A549 (cell line): ENCODE data around the gene CERKL. TPM values are rescaled to one million over a fixed set of nuclear protein-coding genes. Genes with fewer than 3 reads are reported as not detected.

ENCODE experiments used
- ATAC-seq, 2 experiments: fragments of 200-7000 bp in 1 of 2; fragments of >200 bp in 1 of 2; cut with Nextera tagmentation in 1 of 2; cut with Tn5 transposase in 1 of 2; 3 replicates each; pipeline versions ENCODE4 v1.8.0 to v1.9.1; 2018 to 2020; ENCODE audit warnings: mild to moderate bottlenecking in 1 of 2, moderate library complexity in 1 of 2
- CTCF ChIA-PET: fragments of 300-600 bp; sonication (Branson Sonifier 250); formaldehyde crosslinking; extraction: SDS; loops from one replicate; lab custom pipeline; 2021; ENCODE audit warnings: antibody characterized with exemption, inconsistent platforms; lab: Yijun Ruan, JAX
- POLR2A ChIA-PET: fragments of 350-600 bp; formaldehyde crosslinking; extraction: SDS; loops from one replicate; lab custom pipeline; 2021; ENCODE audit warnings: antibody characterized with exemption, inconsistent platforms; lab: Yijun Ruan, JAX
- DNase-seq, 2 experiments: peaks; one replicate each; pipeline versions ENCODE4 v3.0.0 to v3.0.0-alpha.2; 2011 to 2016; ENCODE audit warnings: low read depth in 1 of 2, low spot score in 1 of 2
- FAIRE-seq: peaks from 2 replicates; lab custom pipeline; 2011; peaks lifted over from hg19 to GRCh38; lab: Jason Lieb, UNC
- H3K27ac ChIP-seq, 2 experiments: fragments of >200 bp; sonication (Bioruptor Twin); formaldehyde crosslinking; 3 replicates each; pipeline ENCODE4 v1.5.1; 2016 to 2017
- H3K4me1 ChIP-seq: fragments of >200 bp; sonication (Bioruptor Twin); formaldehyde crosslinking; 3 replicates; pipeline ENCODE4 v1.6.1; 2016
- H3K4me2 ChIP-seq: fragments of >200 bp; sonication (Bioruptor Twin); formaldehyde crosslinking; 3 replicates; pipeline ENCODE4 v1.6.1; 2016
- H3K4me3 ChIP-seq: fragments of >200 bp; sonication (Bioruptor Twin); formaldehyde crosslinking; 3 replicates; pipeline ENCODE4 v1.5.1; 2016
- H3K9me3 ChIP-seq: fragments of >200 bp; sonication (Bioruptor Twin); formaldehyde crosslinking; 3 replicates; pipeline ENCODE4 v1.6.1; 2016
- BHLHE40 ChIP-seq: IDR thresholded peaks from 2 replicates; pipeline ENCODE4 v1.6.1; 2012; ENCODE audit warnings: low read depth, low read length, inconsistent platforms
- CBX8 ChIP-seq: fragments of 200-600 bp; sonication (generic); IDR thresholded peaks from 2 replicates; pipeline ENCODE4 v1.6.1; 2016
- CHD2 ChIP-seq: fragments of 150-350 bp; IDR thresholded peaks from 2 replicates; pipeline ENCODE4 v1.6.1; 2014; ENCODE audit warnings: low read length; ENCODE audit not compliant: partially characterized antibody
- EHMT2 ChIP-seq: fragments of 200-600 bp; sonication (generic); IDR thresholded peaks from 2 replicates; pipeline ENCODE4 v1.6.1; 2016; ENCODE audit warnings: antibody characterized with exemption, low read depth, mild to moderate bottlenecking, moderate library complexity
- FOSB ChIP-seq: fragments of 250-450 bp; sonication (Bioruptor Pico); IDR thresholded peaks from 2 replicates; pipeline ENCODE4 v1.5.0; 2020; ENCODE audit warnings: mild to moderate bottlenecking, moderate library complexity
- FOXS1 ChIP-seq: fragments of 250-450 bp; sonication (Bioruptor Pico); IDR thresholded peaks from 2 replicates; pipeline ENCODE4 v1.5.0; 2020; ENCODE audit warnings: mild to moderate bottlenecking, moderate library complexity
- GATA3 ChIP-seq: IDR thresholded peaks from 2 replicates; pipeline ENCODE4 v1.6.1; 2012; ENCODE audit warnings: borderline replicate concordance
- HEYL ChIP-seq: fragments of 250-450 bp; sonication (Bioruptor Pico); IDR thresholded peaks from 2 replicates; pipeline ENCODE4 v1.8.0; 2021; ENCODE audit warnings: mild to moderate bottlenecking, moderate library complexity
- HOXB13 ChIP-seq: fragments of 250-450 bp; sonication (Bioruptor Pico); IDR thresholded peaks from 2 replicates; pipeline ENCODE4 v1.5.0; 2020; ENCODE audit warnings: low read depth, mild to moderate bottlenecking, moderate library complexity
- HOXB5 ChIP-seq: fragments of 250-450 bp; sonication (Bioruptor Pico); IDR thresholded peaks from 2 replicates; pipeline ENCODE4 v1.5.0; 2020; ENCODE audit warnings: mild to moderate bottlenecking, moderate library complexity
- KDM1A ChIP-seq: fragments of 200-600 bp; sonication (generic); IDR thresholded peaks from 2 replicates; pipeline ENCODE4 v1.6.1; 2016; ENCODE audit warnings: low read depth, mild to moderate bottlenecking
- MYC ChIP-seq: IDR thresholded peaks from 2 replicates; pipeline ENCODE4 v1.6.1; 2012; ENCODE audit warnings: mild to moderate bottlenecking, inconsistent platforms, low read length, improper control_type of control experiment, borderline replicate concordance
- NFE2L2 ChIP-seq: fragments of 150-350 bp; conservative IDR thresholded peaks from 2 replicates; pipeline ENCODE4 v1.6.1; 2014; ENCODE audit warnings: low read length
- NPAS2 ChIP-seq: fragments of 250-450 bp; sonication (Bioruptor Pico); IDR thresholded peaks from 2 replicates; pipeline ENCODE4 v1.8.0; 2022; ENCODE audit warnings: mild to moderate bottlenecking, moderate library complexity, borderline replicate concordance
- RAD21 ChIP-seq, 2 experiments: fragments of >200 bp in 1 of 2; sonication (Bioruptor Twin) in 1 of 2; formaldehyde crosslinking in 1 of 2; IDR thresholded peaks in 1 of 2; conservative IDR thresholded peaks in 1 of 2; 2 replicates in 1 of 2; 3 replicates in 1 of 2; pipeline ENCODE4 v1.6.1; 2012 to 2018; ENCODE audit warnings: inconsistent platforms in 1 of 2
- RCOR1 ChIP-seq: fragments of 150-350 bp; IDR thresholded peaks from 2 replicates; pipeline ENCODE4 v1.6.1; 2014; ENCODE audit warnings: antibody characterized with exemption, low read length, low read depth
- TP53 ChIP-seq: fragments of 250-450 bp; sonication (Bioruptor Pico); IDR thresholded peaks from 2 replicates; pipeline ENCODE4 v1.5.0; 2021; ENCODE audit warnings: mild to moderate bottlenecking, moderate library complexity
- ZNF302 ChIP-seq: fragments of 250-450 bp; sonication (Bioruptor Pico); IDR thresholded peaks from 2 replicates; pipeline ENCODE4 v1.9.0; 2021; ENCODE audit warnings: inconsistent platforms, mild to moderate bottlenecking, moderate library complexity
- WGBS: methylation state at CpG from one replicate; pipeline ENCODE4 v1.1.6; 2017; ENCODE audit errors: missing lambda C conversion rate; 5-methylcytosine and 5-hydroxymethylcytosine counted together
- polyA plus RNA-seq, 4 experiments: library from polyadenylated mRNA; depleted of rRNA in 3 of 4; stranded (reverse); fragments of >200 nt; fragmentation: RNase III in 1 of 4; extraction: RNeasy Plus Mini Kit Qiagen cat#74134 plus additional on column Dnase treatment in 1 of 4; gene quantifications; 2 replicates in 3 of 4; 3 replicates in 1 of 4; pipeline ENCODE4 v1.2.3, GENCODE V29; 2011 to 2017
- TF ChIP-seq, protein P1 (sequence below): fragments of >200 bp; sonication (Bioruptor Twin); formaldehyde crosslinking; IDR thresholded peaks from 3 replicates; pipeline ENCODE4 v1.6.1; 2016
- TF ChIP-seq, protein P2 (sequence below): fragments of >200 bp; sonication (Bioruptor Twin); formaldehyde crosslinking; IDR thresholded peaks from 3 replicates; pipeline ENCODE4 v1.5.1; 2016

The CERKL gene
- polyA plus RNA-seq, 2 of the 4 experiments (the other 2 are of a cell fraction), result 0.30 to 0.85 TPM

DNA sequence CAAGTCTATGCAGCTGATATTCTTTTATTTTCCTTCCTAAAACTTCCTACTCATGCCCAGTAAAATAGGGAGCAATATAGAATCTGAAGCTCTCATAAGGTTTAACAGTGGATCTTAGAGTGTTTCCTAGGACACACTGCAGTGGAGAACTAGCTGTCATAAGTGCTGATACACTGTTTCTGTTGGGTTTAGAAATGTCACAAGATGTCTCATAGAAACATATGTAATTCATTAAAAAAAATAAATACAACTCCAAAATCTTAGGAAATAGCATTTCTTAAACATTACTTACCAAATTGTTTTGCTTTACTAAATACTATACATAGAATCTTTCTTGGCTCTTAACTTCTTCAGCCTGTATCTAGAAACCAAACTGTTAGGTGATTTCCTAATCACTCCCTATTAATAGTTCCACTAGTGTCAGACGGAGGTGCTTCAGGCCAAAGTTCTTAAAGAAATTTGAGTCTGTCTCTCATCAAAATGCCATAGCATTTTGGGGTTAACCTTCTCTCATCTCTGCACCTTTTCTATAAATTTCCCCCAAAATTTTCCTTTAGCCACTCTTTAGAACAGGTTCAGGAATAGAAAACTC, 93.7 kb downstream of the CERKL start (continued):
- no peak for TF ChIP-seq NFE2L2
- TF ChIP-seq HOXB5 (CRISPR knock-in tag), result no peak

DNA sequence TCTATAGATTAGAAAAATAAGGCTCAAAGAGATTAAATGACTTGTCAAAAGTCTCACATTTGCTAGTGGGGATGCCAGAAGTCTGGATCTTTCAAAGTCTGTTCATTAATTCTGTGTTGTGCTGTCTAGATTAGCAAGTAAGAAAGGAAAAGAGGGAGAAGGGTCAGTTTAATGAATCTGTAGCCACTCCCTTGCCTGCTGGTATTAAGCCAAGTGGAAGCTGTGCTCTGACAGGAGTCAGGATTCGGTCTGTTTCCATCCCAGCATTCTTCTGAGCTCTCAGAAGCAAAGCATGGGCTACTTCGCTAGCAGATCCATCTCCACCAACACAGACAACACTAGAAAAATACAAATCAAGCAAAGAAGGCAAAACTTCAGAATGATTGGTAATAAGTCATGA, 98.5 kb downstream of the CERKL start:
- no peak for ATAC-seq
- no peak for TF ChIP-seq FOXS1 (CRISPR knock-in tag)
- no peak for TF ChIP-seq KDM1A
- no peak overlapping the region for H3K4me3 ChIP-seq
- ChIA-PET CTCF (no interaction called here), POLR2A (no interaction called here)
- no peak for DNase-seq
- no peak overlapping the region for H3K4me2 ChIP-seq
- WGBS, result 11% methylated on average over 2 of the region's 2 CpGs
- H3K27ac ChIP-seq, result no peak overlapping the region
- no peaks in the 10 kb centered on the region for H3K4me1 ChIP-seq
- no peak for FAIRE-seq
- no peaks in the 10 kb centered on the region for H3K9me3 ChIP-seq

DNA sequence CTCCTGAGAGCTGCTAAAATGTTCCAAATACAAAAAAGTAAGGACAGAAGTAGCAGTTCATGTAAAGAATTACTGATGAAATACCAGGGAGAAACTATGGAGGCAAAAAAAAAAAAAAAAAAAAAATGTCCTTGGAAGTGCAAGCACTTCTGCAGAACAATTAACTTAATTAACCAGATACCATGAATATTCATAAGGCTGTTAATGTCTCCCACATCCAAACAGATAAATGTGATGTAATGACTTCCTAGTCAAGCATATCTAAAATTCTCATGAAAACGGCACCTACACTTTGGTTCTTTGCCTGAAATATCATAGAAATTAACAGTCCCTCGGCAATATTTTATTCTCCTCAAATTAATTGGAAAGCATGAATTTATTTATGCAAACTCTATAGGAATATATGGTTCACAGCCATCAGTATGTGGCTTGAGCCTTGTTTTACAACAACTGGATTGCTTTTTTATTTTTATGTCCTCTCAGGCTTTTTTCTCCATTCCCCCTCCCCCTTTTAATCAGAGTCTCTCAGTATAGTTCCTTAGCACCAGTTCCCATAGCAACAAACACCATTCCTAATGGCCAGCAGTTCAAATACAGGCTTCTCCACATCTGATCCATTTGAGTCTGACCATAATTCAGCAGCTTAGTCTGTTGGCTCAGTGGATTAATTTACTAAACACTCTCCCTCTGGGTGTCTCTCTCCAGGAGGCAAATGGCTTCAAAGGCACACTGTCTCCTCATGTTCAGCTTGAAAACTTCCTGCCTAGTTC, 102.7 kb downstream of the CERKL start:
- ChIA-PET CTCF (no interaction called here), POLR2A (no interaction called here)
- H3K4me3 ChIP-seq, result no peak overlapping the region
- no peak overlapping the region for H3K4me2 ChIP-seq
- WGBS, result 27% methylated on average over 2 of the region's 2 CpGs
- H3K4me1 ChIP-seq, result no peaks in the 10 kb centered on the region
- no peak for DNase-seq
- TF ChIP-seq, protein P1, sequence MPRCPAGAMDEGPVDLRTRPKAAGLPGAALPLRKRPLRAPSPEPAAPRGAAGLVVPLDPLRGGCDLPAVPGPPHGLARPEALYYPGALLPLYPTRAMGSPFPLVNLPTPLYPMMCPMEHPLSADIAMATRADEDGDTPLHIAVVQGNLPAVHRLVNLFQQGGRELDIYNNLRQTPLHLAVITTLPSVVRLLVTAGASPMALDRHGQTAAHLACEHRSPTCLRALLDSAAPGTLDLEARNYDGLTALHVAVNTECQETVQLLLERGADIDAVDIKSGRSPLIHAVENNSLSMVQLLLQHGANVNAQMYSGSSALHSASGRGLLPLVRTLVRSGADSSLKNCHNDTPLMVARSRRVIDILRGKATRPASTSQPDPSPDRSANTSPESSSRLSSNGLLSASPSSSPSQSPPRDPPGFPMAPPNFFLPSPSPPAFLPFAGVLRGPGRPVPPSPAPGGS, result no peak
- no peak for TF ChIP-seq BHLHE40
- TF ChIP-seq EHMT2, result no peak
- TF ChIP-seq GATA3, result no peak
- TF ChIP-seq KDM1A, result no peak
- no peak for TF ChIP-seq RAD21 (conservative IDR thresholded peaks at IDR 0.05 in 1 of 2, IDR thresholded peaks at IDR 0.05 in 1 of 2)
- TF ChIP-seq FOXS1 (CRISPR knock-in tag), result no peak
- no peak for TF ChIP-seq HEYL (CRISPR knock-in tag)
- no peak for TF ChIP-seq RCOR1
- no peak for TF ChIP-seq TP53 (CRISPR knock-in tag)
- FAIRE-seq, result no peak
- no peak overlapping the region for H3K27ac ChIP-seq
- no peak for ATAC-seq
- no peaks in the 10 kb centered on the region for H3K9me3 ChIP-seq

DNA sequence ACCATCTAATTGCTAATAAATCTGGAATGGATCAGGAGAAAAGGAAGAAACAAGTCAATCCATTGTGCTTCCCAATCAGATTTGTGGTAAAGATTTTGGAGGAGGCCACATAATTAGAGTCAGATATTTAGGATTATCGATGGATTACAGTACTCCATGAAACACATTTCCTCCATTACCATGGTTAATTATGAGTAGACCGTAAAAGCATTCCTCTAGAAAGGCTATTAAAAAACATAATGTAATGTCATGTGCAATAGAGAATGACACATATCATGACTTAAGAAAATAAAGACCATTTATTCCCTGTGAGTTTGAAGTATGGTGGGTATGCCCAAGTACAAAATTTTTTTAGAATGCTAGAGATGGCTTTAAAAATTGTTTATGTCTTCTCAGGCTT, 103.7 kb downstream of the CERKL start:
- 51% methylated on average over 2 of the region's 2 CpGs for WGBS
- no peaks in the 10 kb centered on the region for H3K9me3 ChIP-seq
- DNase-seq (no peak), ATAC-seq (no peak)
- H3K27ac ChIP-seq, result no peak overlapping the region
- POLR2A ChIA-PET, result no interaction called here
- no peak overlapping the region for H3K4me3 ChIP-seq
- H3K4me2 ChIP-seq, result no peak overlapping the region
- no peaks in the 10 kb centered on the region for H3K4me1 ChIP-seq
- TF ChIP-seq ZNF302 (CRISPR knock-in tag) (no peak), EHMT2 (no peak), HOXB5 (CRISPR knock-in tag) (no peak), CHD2 (no peak), FOSB (CRISPR knock-in tag) (no peak), BHLHE40 (no peak), NPAS2 (CRISPR knock-in tag) (no peak), HOXB13 (no peak), CBX8 (no peak), NFE2L2 (no peak), TP53 (CRISPR knock-in tag) (no peak), MYC (no peak), HEYL (CRISPR knock-in tag) (no peak), FOXS1 (CRISPR knock-in tag) (no peak)
- TF ChIP-seq, protein P2, sequence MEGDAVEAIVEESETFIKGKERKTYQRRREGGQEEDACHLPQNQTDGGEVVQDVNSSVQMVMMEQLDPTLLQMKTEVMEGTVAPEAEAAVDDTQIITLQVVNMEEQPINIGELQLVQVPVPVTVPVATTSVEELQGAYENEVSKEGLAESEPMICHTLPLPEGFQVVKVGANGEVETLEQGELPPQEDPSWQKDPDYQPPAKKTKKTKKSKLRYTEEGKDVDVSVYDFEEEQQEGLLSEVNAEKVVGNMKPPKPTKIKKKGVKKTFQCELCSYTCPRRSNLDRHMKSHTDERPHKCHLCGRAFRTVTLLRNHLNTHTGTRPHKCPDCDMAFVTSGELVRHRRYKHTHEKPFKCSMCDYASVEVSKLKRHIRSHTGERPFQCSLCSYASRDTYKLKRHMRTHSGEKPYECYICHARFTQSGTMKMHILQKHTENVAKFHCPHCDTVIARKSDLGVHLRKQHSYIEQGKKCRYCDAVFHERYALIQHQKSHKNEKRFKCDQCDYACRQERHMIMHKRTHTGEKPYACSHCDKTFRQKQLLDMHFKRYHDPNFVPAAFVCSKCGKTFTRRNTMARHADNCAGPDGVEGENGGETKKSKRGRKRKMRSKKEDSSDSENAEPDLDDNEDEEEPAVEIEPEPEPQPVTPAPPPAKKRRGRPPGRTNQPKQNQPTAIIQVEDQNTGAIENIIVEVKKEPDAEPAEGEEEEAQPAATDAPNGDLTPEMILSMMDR, result no peak
- TF ChIP-seq, all 56 proteins: peak for 0
- no peak for FAIRE-seq
- CTCF ChIA-PET, result no interaction called here
